Measurements from ENCODE around the gene RWDD3.

DNA sequence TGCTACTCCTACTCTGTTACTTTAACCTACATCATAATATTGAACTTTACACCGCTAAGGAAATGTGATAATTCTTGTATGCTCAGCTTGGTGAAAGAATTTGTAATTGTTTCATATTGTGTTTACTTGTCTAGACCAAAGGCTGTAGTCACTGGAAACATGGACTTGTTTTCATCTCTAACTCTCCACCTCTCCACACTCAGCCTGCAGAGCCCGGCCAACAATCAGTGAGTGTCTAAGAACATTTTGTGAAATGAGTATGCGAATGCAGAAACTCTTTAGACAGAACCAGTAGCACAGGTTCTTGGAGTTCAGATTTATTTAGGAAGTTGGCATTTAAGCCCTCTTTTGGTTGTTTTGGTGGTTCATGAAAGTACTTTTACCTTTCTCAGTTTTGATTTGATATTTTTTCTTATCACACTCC, 3.2 kb upstream of the RWDD3 start:
- no peak for TF ChIP-seq POLR2A (IDR thresholded peaks at IDR 0.05)
- TF ChIP-seq, protein P1, sequence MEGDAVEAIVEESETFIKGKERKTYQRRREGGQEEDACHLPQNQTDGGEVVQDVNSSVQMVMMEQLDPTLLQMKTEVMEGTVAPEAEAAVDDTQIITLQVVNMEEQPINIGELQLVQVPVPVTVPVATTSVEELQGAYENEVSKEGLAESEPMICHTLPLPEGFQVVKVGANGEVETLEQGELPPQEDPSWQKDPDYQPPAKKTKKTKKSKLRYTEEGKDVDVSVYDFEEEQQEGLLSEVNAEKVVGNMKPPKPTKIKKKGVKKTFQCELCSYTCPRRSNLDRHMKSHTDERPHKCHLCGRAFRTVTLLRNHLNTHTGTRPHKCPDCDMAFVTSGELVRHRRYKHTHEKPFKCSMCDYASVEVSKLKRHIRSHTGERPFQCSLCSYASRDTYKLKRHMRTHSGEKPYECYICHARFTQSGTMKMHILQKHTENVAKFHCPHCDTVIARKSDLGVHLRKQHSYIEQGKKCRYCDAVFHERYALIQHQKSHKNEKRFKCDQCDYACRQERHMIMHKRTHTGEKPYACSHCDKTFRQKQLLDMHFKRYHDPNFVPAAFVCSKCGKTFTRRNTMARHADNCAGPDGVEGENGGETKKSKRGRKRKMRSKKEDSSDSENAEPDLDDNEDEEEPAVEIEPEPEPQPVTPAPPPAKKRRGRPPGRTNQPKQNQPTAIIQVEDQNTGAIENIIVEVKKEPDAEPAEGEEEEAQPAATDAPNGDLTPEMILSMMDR (IDR thresholded peaks at IDR 0.05): no peak
- TF ChIP-seq EP300 (IDR thresholded peaks at IDR 0.05): no peak
